ENCODE data around the gene FAM53B.

Gene FAM53B

GRCh38 chr10:124676416-124677062 is 67.6 kb downstream of the FAM53B start:
- DNase-seq: no peak

- no peak for DNase-seq
Observed at GRCh38 chr10:124675824-124676223, 68.4 kb downstream of the FAM53B start.

GRCh38 chr10:124675261-124675660 is 68.9 kb downstream of the FAM53B start:
- no peak for DNase-seq

GRCh38 chr10:124674768-124675222 is 69.4 kb downstream of the FAM53B start:
- peak in 1 of 3 experiments; percentile 82 for DNase-seq

- no peak for DNase-seq
Observed at GRCh38 chr10:124672181-124672638, 72.0 kb downstream of the FAM53B start.

GRCh38 chr10:124671486-124672075 is 72.6 kb downstream of the FAM53B start:
- peak in 2 of 3 experiments; percentile 6 to 23 for DNase-seq

- peak; percentile 3 to 43 (median 3) for DNase-seq
Observed at GRCh38 chr10:124670849-124671248, 73.3 kb downstream of the FAM53B start.

GRCh38 chr10:124669824-124670654 is 74.1 kb downstream of the FAM53B start:
- no peak for DNase-seq

- DNase-seq: no peak
Observed at GRCh38 chr10:124669141-124669823, 74.9 kb downstream of the FAM53B start.

GRCh38 chr10:124668517-124669051 is 75.6 kb downstream of the FAM53B start:
- no peak for DNase-seq

- peak in 2 of 3 experiments; percentile 16 to 57 for DNase-seq
Observed at GRCh38 chr10:124667425-124668345, 76.5 kb downstream of the FAM53B start.

GRCh38 chr10:124666494-124666893 is 77.7 kb downstream of the FAM53B start:
- no peak for DNase-seq

- no peak for DNase-seq
Observed at GRCh38 chr10:124665980-124666379, 78.2 kb downstream of the FAM53B start.

GRCh38 chr10:124665558-124665957 is 78.6 kb downstream of the FAM53B start:
- DNase-seq: no peak

GRCh38 chr10:124665091-124665490 is 79.1 kb downstream of the FAM53B start:
- no peak for DNase-seq

GRCh38 chr10:124663766-124664360 is 80.3 kb downstream of the FAM53B start:
- DNase-seq: peak in 2 of 3 experiments; percentile 8 to 32

GRCh38 chr10:124663228-124663627 is 81.0 kb downstream of the FAM53B start:
- DNase-seq: no peak

GRCh38 chr10:124661660-124662180 is 82.5 kb downstream of the FAM53B start:
- DNase-seq: no peak

- no peak for DNase-seq
Observed at GRCh38 chr10:124660404-124661125, 83.6 kb downstream of the FAM53B start.

- no peak for DNase-seq
Observed at GRCh38 chr10:124659380-124659779, 84.8 kb downstream of the FAM53B start.
